WTC11 (cell line): ENCODE data around the gene C10orf67. TPM values are rescaled to one million over a fixed set of nuclear protein-coding genes. Genes with fewer than 3 reads are reported as not detected.

Experiments used
- ATAC-seq: fragments of 200-7000 bp; cut with Tn5 transposase; 2 replicates; pipeline ENCODE4 v1.10.0; 2021; ENCODE audit warnings: mild to moderate bottlenecking, moderate library complexity
- CTCF ChIA-PET: fragments of 300-600 bp; sonication (Branson Sonifier 250); formaldehyde crosslinking; loops from one replicate; lab custom pipeline; 2021; ENCODE audit warnings: antibody characterized with exemption; lab: Charles Lee
- POLR2A ChIA-PET: fragments of 350-600 bp; sonication (Branson Sonifier 250); formaldehyde crosslinking; loops from one replicate; lab custom pipeline; 2021; ENCODE audit warnings: antibody characterized with exemption; lab: Charles Lee
- DNase-seq: peaks from one replicate; pipeline ENCODE4 v3.0.0; 2021; ENCODE audit warnings: low spot score
- H3K27ac Mint-ChIP-seq: 2 replicates; pipeline ENCODE4 v1.8.0; 2021; ENCODE audit warnings: mixed read lengths
- H3K27me3 Mint-ChIP-seq: 2 replicates; pipeline ENCODE4 v1.8.0; 2021; ENCODE audit warnings: low read depth, mild to moderate bottlenecking, moderate library complexity, mixed read lengths
- H3K36me3 Mint-ChIP-seq: 2 replicates; pipeline ENCODE4 v1.8.0; 2021; ENCODE audit warnings: mixed read lengths
- H3K4me1 Mint-ChIP-seq: 2 replicates; pipeline ENCODE4 v1.8.0; 2022; ENCODE audit warnings: mixed read lengths
- H3K4me3 Mint-ChIP-seq: 2 replicates; pipeline ENCODE4 v1.8.0; 2021; ENCODE audit warnings: mild to moderate bottlenecking, moderate library complexity, mixed read lengths
- H3K9me3 Mint-ChIP-seq: 2 replicates; pipeline ENCODE4 v1.8.0; 2021; ENCODE audit warnings: mixed read lengths
- ATF2 ChIP-seq: sonication (generic); formaldehyde crosslinking; IDR thresholded peaks from 2 replicates; pipeline ENCODE4 v1.8.1; 2022; ENCODE audit warnings: low read depth, missing genetic modification reagents, borderline replicate concordance
- CTCF ChIP-seq: fragments of 200-600 bp; IDR thresholded peaks from 2 replicates; pipeline ENCODE4 v1.8.0; 2022; ENCODE audit warnings: antibody characterized with exemption
- E2F4 ChIP-seq: sonication (generic); formaldehyde crosslinking; IDR thresholded peaks from 2 replicates; pipeline ENCODE4 v1.8.1; 2022; ENCODE audit warnings: low read depth, mild to moderate bottlenecking, moderate library complexity, missing genetic modification reagents, borderline replicate concordance
- FOXJ3 ChIP-seq: sonication (generic); formaldehyde crosslinking; IDR thresholded peaks from 2 replicates; pipeline ENCODE4 v1.9.0; 2021; ENCODE audit warnings: missing genetic modification reagents, mild to moderate bottlenecking, borderline replicate concordance
- GABPB1 ChIP-seq: sonication (generic); formaldehyde crosslinking; IDR thresholded peaks from 2 replicates; pipeline ENCODE4 v1.8.1; 2023; ENCODE audit warnings: mild to moderate bottlenecking, missing genetic modification reagents
- MYBL2 ChIP-seq: sonication (generic); formaldehyde crosslinking; IDR thresholded peaks from 2 replicates; pipeline ENCODE4 v1.8.1; 2023; ENCODE audit warnings: mild to moderate bottlenecking, moderate library complexity, missing genetic modification reagents
- NR1H2 ChIP-seq: sonication (generic); formaldehyde crosslinking; IDR thresholded peaks from 2 replicates; pipeline ENCODE4 v1.9.0; 2021; ENCODE audit warnings: mild to moderate bottlenecking, moderate library complexity, missing genetic modification reagents
- PRDM15 ChIP-seq: sonication (generic); formaldehyde crosslinking; IDR thresholded peaks from 2 replicates; pipeline ENCODE4 v1.8.0; 2022; ENCODE audit warnings: missing genetic modification reagents
- RELA ChIP-seq: sonication (generic); formaldehyde crosslinking; IDR thresholded peaks from 2 replicates; pipeline ENCODE4 v1.8.1; 2022; ENCODE audit warnings: missing genetic modification reagents, mild to moderate bottlenecking, borderline replicate concordance
- SP1 ChIP-seq: sonication (generic); formaldehyde crosslinking; conservative IDR thresholded peaks from 2 replicates; pipeline ENCODE4 v1.8.1; 2022; ENCODE audit warnings: missing genetic modification reagents
- TP53 ChIP-seq: sonication (generic); formaldehyde crosslinking; IDR thresholded peaks from 2 replicates; pipeline ENCODE4 v1.8.1; 2023; ENCODE audit warnings: mild to moderate bottlenecking, missing genetic modification reagents
- ZNF263 ChIP-seq: sonication (generic); formaldehyde crosslinking; IDR thresholded peaks from 2 replicates; pipeline ENCODE4 v1.8.1; 2022; ENCODE audit warnings: low read depth, mild to moderate bottlenecking, moderate library complexity, missing genetic modification reagents
- ZNF281 ChIP-seq: sonication (generic); formaldehyde crosslinking; IDR thresholded peaks from 2 replicates; pipeline ENCODE4 v1.8.0; 2023; ENCODE audit warnings: mild to moderate bottlenecking, missing genetic modification reagents
- ZNF512 ChIP-seq: sonication (generic); formaldehyde crosslinking; IDR thresholded peaks from 2 replicates; pipeline ENCODE4 v1.8.1; 2022; ENCODE audit warnings: missing genetic modification reagents, borderline replicate concordance
- ZNF671 ChIP-seq: fragments of 250-450 bp; sonication (Bioruptor Pico); IDR thresholded peaks from 2 replicates; pipeline ENCODE4 v1.8.0; 2021; ENCODE audit warnings: mild to moderate bottlenecking
- total RNA-seq: library from RNA; stranded (reverse); gene quantifications from 3 replicates; pipeline ENCODE4 v1.2.3, GENCODE V29; 2021

C10orf67 gene
- total RNA-seq, 1 experiment from 2014 or later, result not detected

- CTCF ChIA-PET, result interaction anchor here (0.9 to 4.6 kb wide), 8 partner anchors 10 to 360 kb away, joined by 4 to 86 read pairs (median 8); no protein-coding TSS in a partner anchor
- no peak for ATAC-seq
- no peak overlapping the region for H3K27ac Mint-ChIP-seq
- H3K9me3 Mint-ChIP-seq, result no peaks in the 10 kb centered on the region
- H3K4me1 Mint-ChIP-seq, result peaks cover 15% of the 10 kb centered on the region
- H3K27me3 Mint-ChIP-seq, result peaks cover 14% of the 10 kb centered on the region
- POLR2A ChIA-PET, result no interaction called here
- H3K4me3 Mint-ChIP-seq, result no peak overlapping the region
- 0 out of 2 replicates have a peak, but pooled peaks have one; percentile 48 for TF ChIP-seq ZNF512 (CRISPR knock-in tag)
- TF ChIP-seq CTCF, result no peak
- no peaks in the 10 kb centered on the region for H3K36me3 Mint-ChIP-seq
- no peak for DNase-seq
Measured at GRCh38 chr10:23156447-23157150, 188.0 kb downstream of the C10orf67 start.

- H3K27ac Mint-ChIP-seq, result no peak overlapping the region
- peaks cover 15% of the 10 kb centered on the region for H3K4me1 Mint-ChIP-seq
- no peaks in the 10 kb centered on the region for H3K9me3 Mint-ChIP-seq
- ATAC-seq (no peak), DNase-seq (no peak)
- POLR2A ChIA-PET, result no interaction called here
- no peak overlapping the region for H3K4me3 Mint-ChIP-seq
- H3K27me3 Mint-ChIP-seq, result peaks cover 4% of the 10 kb centered on the region
- CTCF ChIA-PET, result interaction anchor here (4.6 kb wide), 1 partner anchor 138 kb away, joined by 86 read pairs; no protein-coding TSS in a partner anchor
- H3K36me3 Mint-ChIP-seq, result no peaks in the 10 kb centered on the region
- no peak for TF ChIP-seq ZNF512 (CRISPR knock-in tag)
- no peak for TF ChIP-seq ZNF281
- TF ChIP-seq RELA (CRISPR knock-in tag), result no peak
- no peak for TF ChIP-seq MYBL2 (CRISPR knock-in tag)
- no peak for TF ChIP-seq NR1H2 (CRISPR knock-in tag)
- TF ChIP-seq TP53 (CRISPR knock-in tag), result no peak
- TF ChIP-seq ZNF263, result no peak
- TF ChIP-seq PRDM15, result no peak
- TF ChIP-seq CTCF, result no peak
- no peak for TF ChIP-seq ATF2 (CRISPR knock-in tag)
- TF ChIP-seq ZNF671 (CRISPR knock-in tag), result no peak
- no peak for TF ChIP-seq FOXJ3 (CRISPR knock-in tag)
- no peak for TF ChIP-seq E2F4
- TF ChIP-seq SP1 (CRISPR knock-in tag), result no peak
- TF ChIP-seq GABPB1 (CRISPR knock-in tag), result no peak
Measured at GRCh38 chr10:23155169-23155568, 189.4 kb downstream of the C10orf67 start.
